CD4-positive, alpha-beta T cell treated with Interleukin-21 for 1 hour (primary cell): ENCODE measurements around the gene EEF1AKMT4.
A peak's percentile ranks its signal among the peaks of the same experiment; 100 is the strongest.

Experiments used
- DNase-seq: peaks from one replicate; pipeline ENCODE4 v3.0.0-alpha.2; 2020

Gene EEF1AKMT4

GRCh38 chr3:184249412-184250166 lies at the start of gene EEF1AKMT4:
EEF1AKMT4 (plus strand) TSS chr3:184249672; CDS start chr3:184249695, 23 bp downstream.
- peak; percentile 98 for DNase-seq

GRCh38 chr3:184200825-184201224 lies 48.6 kb upstream of the EEF1AKMT4 start:
- no peak for DNase-seq

GRCh38 chr3:184203526-184203925 lies 45.9 kb upstream of the EEF1AKMT4 start:
- no peak for DNase-seq

GRCh38 chr3:184209146-184209923 lies 40.1 kb upstream of the EEF1AKMT4 start:
- DNase-seq, result no peak

GRCh38 chr3:184211297-184211696 lies 38.2 kb upstream of the EEF1AKMT4 start:
- no peak for DNase-seq

- no peak for DNase-seq
These were observed 37.8 kb upstream of the EEF1AKMT4 start for GRCh38 chr3:184211718-184212117.

- DNase-seq, result no peak
These were observed 30.7 kb upstream of the EEF1AKMT4 start for GRCh38 chr3:184218814-184219213.

GRCh38 chr3:184222521-184222920 lies 27.0 kb upstream of the EEF1AKMT4 start:
- DNase-seq, result no peak

GRCh38 chr3:184223946-184224345 lies 25.5 kb upstream of the EEF1AKMT4 start:
- no peak for DNase-seq

GRCh38 chr3:184227481-184227935 lies 22.0 kb upstream of the EEF1AKMT4 start:
- DNase-seq, result peak; percentile 63

- DNase-seq, result no peak
These were observed 20.9 kb upstream of the EEF1AKMT4 start for GRCh38 chr3:184228376-184229137.

- DNase-seq, result peak; percentile 81
These were observed 19.9 kb upstream of the EEF1AKMT4 start, which contains the start of gene VWA5B2 for GRCh38 chr3:184229394-184230080. VWA5B2 (plus strand) TSS chr3:184229585; CDS start chr3:184230529, 944 bp downstream.

GRCh38 chr3:184230081-184230602 lies 19.3 kb upstream of the EEF1AKMT4 start:
- no peak for DNase-seq

GRCh38 chr3:184230603-184231528 lies 18.6 kb upstream of the EEF1AKMT4 start:
- DNase-seq, result no peak

GRCh38 chr3:184231671-184232070 lies 17.8 kb upstream of the EEF1AKMT4 start:
- no peak for DNase-seq

- DNase-seq, result no peak
These were observed 16.2 kb upstream of the EEF1AKMT4 start for GRCh38 chr3:184233127-184233843.

GRCh38 chr3:184234224-184234623 lies 15.2 kb upstream of the EEF1AKMT4 start:
- DNase-seq, result no peak

GRCh38 chr3:184234671-184235380 lies 14.6 kb upstream of the EEF1AKMT4 start:
- DNase-seq, result no peak

GRCh38 chr3:184235381-184236032 lies 14.0 kb upstream of the EEF1AKMT4 start:
- no peak for DNase-seq
